ENCODE results near the gene WDR83. TPM values are rescaled to one million over a fixed set of nuclear protein-coding genes. Genes with fewer than 3 reads are reported as not detected.

The WDR83 gene
- total and polyA plus RNA-seq, 2 of the 4 experiments (the other 2 are of a cell fraction): 5.9 to 8.9 TPM

DNA sequence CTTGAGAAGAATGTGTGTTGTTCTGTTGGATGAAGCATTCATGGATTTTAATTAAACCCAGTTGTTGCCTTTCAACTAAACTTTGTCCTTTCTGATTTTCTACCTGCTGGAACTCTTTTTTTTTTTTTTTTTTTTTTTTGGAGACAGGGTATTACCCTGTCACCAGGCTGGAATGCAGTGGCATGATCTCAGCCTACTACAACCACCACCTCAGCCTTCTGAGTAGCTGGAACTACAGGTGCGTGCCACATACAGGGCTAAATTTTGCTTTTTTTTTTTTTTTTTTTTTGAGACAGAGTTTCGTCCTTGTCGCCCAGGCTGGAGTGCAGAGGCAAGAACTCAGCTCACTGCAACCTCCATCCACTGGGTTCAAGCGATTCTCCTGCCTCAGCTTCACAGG is 49.0 kb upstream of the WDR83 start:
- Histone ChIP-seq H3K4ac (ENCODE audit: low read depth, low read length) (no peak overlapping the region), H2BK20ac (ENCODE audit: low read depth, low read length) (no peak overlapping the region), H3K9ac (ENCODE audit: low read depth, low read length) (no peak overlapping the region), H3K14ac (replicated peaks; ENCODE audit: low read depth, low read length) (no peak overlapping the region), H2AK9ac (replicated peaks; ENCODE audit: low read depth, low read length, poor library complexity) (no peak overlapping the region), H3K9me3 (ENCODE audit: control insufficient read depth, insufficient read depth, low read length) (peaks cover 2% of the 10 kb centered on the region; the same call in 1 of the 2 replicates), H2BK15ac (ENCODE audit: low read depth, low read length) (no peak overlapping the region), H3K4me1 (ENCODE audit: control insufficient read depth, insufficient read depth, low read length) (peaks cover 3% of the 10 kb centered on the region), H4K20me1 (ENCODE audit: insufficient read depth, low read length) (peaks cover 50% of the 10 kb centered on the region), H2BK5ac (ENCODE audit: low read depth, low read length, poor library complexity, severe bottlenecking) (no peak overlapping the region), H4K91ac (ENCODE audit: insufficient read depth, low read depth, low read length) (no peak overlapping the region), H3K4me2 (ENCODE audit: low read depth, low read length) (no peak overlapping the region), H3K9me1 (ENCODE audit: insufficient read depth, low read length) (no peaks in the 10 kb centered on the region), H3K18ac (ENCODE audit: low read depth, low read length) (no peak overlapping the region), H3K27me3 (ENCODE audit: control insufficient read depth, insufficient read depth, low read length) (no peaks in the 10 kb centered on the region), H3K4me3 (ENCODE audit: insufficient read depth, low read depth, low read length) (no peak overlapping the region), H3K36me3 (ENCODE audit: control insufficient read depth, insufficient read depth, low read length) (peaks cover 28% of the 10 kb centered on the region), H3K56ac (ENCODE audit: extremely low read depth, insufficient read depth, low read length) (no peak overlapping the region), H4K8ac (ENCODE audit: low read depth in 2 of 2, low read length in 2 of 2) (no peak overlapping the region), H2AFZ (replicated peaks; ENCODE audit: low read length, poor library complexity) (no peak overlapping the region), H3K23ac (ENCODE audit: low read depth, low read length) (no peak overlapping the region), H2BK120ac (ENCODE audit: low read depth, low read length) (no peak overlapping the region), H4K5ac (ENCODE audit: low read depth, low read length) (no peak overlapping the region), H3K27ac (ENCODE audit: insufficient read depth, low read length) (no peak overlapping the region), H2AK5ac (ENCODE audit: low read depth, low read length) (no peak overlapping the region), H3K79me1 (ENCODE audit: low read depth in 1 of 2, low read length in 2 of 2) (peaks cover 5 to 31% of the 10 kb centered on the region in 2 experiments)
- no CpG with 5 or more reads among the region's 4 CpGs for WGBS, 2 experiments (ENCODE audit: extremely low coverage in 2 of 2, insufficient read length in 1 of 2)
- dilution Hi-C loops (cut with HindIII; ENCODE audit: low sequenced_read_pairs, unreplicated experiment): no loop called here
- TF ChIP-seq CEBPB (IDR thresholded peaks at IDR 0.05; ENCODE audit: low read depth, low read length) (no peak), POLR2A (IDR thresholded peaks at IDR 0.05; ENCODE audit: low read depth, low read length) (no peak), SMC3 (IDR thresholded peaks at IDR 0.05; ENCODE audit: low read depth, low read length) (no peak), MXI1 (IDR thresholded peaks at IDR 0.05; ENCODE audit: borderline replicate concordance, low read depth, low read length) (no peak), MAFK (IDR thresholded peaks at IDR 0.05; ENCODE audit: low read depth, low read length) (no peak), RAD21 (IDR thresholded peaks at IDR 0.05; ENCODE audit: low read length) (no peak), FOS (IDR thresholded peaks at IDR 0.05; ENCODE audit: low read depth, low read length) (no peak), RCOR1 (IDR thresholded peaks at IDR 0.05; ENCODE audit: insufficient replicate concordance, low read length) (no peak)
- TF ChIP-seq, protein P1, sequence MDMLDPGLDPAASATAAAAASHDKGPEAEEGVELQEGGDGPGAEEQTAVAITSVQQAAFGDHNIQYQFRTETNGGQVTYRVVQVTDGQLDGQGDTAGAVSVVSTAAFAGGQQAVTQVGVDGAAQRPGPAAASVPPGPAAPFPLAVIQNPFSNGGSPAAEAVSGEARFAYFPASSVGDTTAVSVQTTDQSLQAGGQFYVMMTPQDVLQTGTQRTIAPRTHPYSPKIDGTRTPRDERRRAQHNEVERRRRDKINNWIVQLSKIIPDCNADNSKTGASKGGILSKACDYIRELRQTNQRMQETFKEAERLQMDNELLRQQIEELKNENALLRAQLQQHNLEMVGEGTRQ (IDR thresholded peaks at IDR 0.05; ENCODE audit: low read depth, low read length): no peak
- TF ChIP-seq, protein P2, sequence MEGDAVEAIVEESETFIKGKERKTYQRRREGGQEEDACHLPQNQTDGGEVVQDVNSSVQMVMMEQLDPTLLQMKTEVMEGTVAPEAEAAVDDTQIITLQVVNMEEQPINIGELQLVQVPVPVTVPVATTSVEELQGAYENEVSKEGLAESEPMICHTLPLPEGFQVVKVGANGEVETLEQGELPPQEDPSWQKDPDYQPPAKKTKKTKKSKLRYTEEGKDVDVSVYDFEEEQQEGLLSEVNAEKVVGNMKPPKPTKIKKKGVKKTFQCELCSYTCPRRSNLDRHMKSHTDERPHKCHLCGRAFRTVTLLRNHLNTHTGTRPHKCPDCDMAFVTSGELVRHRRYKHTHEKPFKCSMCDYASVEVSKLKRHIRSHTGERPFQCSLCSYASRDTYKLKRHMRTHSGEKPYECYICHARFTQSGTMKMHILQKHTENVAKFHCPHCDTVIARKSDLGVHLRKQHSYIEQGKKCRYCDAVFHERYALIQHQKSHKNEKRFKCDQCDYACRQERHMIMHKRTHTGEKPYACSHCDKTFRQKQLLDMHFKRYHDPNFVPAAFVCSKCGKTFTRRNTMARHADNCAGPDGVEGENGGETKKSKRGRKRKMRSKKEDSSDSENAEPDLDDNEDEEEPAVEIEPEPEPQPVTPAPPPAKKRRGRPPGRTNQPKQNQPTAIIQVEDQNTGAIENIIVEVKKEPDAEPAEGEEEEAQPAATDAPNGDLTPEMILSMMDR (conservative IDR thresholded peaks at IDR 0.05; ENCODE audit: low read depth, low read length): no peak
- DNase-seq (no peak), ATAC-seq (ENCODE audit: low read depth) (no peak)
- intact Hi-C loops (cut with micrococcal nuclease): no loop called here
- in situ Hi-C loops (cut with MboI; ENCODE audit: low sequenced_read_pairs): no loop called here
- ChIA-PET CTCF (no interaction called here), POLR2A (ENCODE audit: unreplicated experiment) (no interaction called here)
- no TSS peak for BruUV-seq (replicated peaks)
